ENCODE data around the gene CCR9.

Gene CCR9

DNA sequence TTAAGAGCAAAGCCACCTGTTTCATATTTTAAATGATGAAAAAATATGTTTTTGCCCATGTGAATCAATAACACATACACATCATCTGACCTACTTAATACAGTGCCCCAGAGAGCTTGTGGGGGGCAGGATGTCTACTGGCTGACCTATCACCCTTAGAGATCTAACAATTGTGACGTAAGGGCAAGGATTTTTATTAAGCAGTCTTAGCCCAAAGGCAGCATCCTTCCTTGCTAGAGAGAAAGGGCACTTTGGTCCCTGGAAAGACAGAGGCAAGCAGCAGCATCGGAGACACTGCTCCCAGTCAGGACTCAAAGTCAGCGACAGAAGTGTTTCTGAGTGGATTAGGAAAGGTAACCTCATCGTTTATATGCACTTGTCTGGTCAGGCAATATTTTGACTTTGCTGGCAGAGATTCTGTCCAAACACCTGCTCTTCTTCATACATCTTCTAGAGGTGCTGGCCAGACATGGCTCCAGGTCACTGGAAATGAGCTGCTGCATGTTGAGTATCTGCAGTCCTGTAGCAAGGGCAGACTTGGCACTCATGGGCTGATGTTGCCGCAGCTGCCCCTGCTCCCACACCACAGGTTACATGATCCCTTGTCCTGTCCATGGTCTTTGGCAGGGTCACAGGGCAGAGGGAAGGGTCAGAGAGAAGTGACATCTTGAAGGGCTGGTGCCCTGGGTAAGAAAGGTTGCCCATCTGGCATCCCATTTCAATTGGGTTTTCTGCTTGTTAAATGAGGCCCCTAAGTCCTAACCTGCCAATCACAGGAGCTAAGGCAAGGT, 58.7 kb downstream of the CCR9 start:
- DNase-seq (ENCODE audit: low read depth), result no peak
- in situ Hi-C loops (cut with HindIII; ENCODE audit: low sequenced_read_pairs), result loop anchor here (25.0 kb wide), 1 partner anchor 142 kb away; no protein-coding TSS in a partner anchor
- no peak overlapping the region for H3K4me3 ChIP-seq (ENCODE audit: low read depth, low read length)
- TF ChIP-seq, protein P1, sequence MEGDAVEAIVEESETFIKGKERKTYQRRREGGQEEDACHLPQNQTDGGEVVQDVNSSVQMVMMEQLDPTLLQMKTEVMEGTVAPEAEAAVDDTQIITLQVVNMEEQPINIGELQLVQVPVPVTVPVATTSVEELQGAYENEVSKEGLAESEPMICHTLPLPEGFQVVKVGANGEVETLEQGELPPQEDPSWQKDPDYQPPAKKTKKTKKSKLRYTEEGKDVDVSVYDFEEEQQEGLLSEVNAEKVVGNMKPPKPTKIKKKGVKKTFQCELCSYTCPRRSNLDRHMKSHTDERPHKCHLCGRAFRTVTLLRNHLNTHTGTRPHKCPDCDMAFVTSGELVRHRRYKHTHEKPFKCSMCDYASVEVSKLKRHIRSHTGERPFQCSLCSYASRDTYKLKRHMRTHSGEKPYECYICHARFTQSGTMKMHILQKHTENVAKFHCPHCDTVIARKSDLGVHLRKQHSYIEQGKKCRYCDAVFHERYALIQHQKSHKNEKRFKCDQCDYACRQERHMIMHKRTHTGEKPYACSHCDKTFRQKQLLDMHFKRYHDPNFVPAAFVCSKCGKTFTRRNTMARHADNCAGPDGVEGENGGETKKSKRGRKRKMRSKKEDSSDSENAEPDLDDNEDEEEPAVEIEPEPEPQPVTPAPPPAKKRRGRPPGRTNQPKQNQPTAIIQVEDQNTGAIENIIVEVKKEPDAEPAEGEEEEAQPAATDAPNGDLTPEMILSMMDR (IDR thresholded peaks at IDR 0.05; ENCODE audit: low read depth, low read length, missing control alignments), result no peak

DNA sequence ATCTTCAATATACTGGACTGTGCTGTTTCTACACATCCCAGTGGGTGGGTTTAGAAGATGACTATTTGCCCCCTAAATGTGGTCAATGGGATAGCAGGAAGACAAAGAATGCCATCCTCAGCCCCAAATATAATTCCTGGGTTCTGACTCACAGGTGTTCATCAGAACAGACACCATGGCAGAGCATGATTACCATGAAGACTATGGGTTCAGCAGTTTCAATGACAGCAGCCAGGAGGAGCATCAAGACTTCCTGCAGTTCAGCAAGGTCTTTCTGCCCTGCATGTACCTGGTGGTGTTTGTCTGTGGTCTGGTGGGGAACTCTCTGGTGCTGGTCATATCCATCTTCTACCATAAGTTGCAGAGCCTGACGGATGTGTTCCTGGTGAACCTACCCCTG, 60.0 kb downstream of the CCR9 start:
- TF ChIP-seq, protein P1 (IDR thresholded peaks at IDR 0.05; ENCODE audit: low read depth, low read length, missing control alignments), result no peak
- DNase-seq (ENCODE audit: low read depth), result no peak
- no peak overlapping the region for H3K4me3 ChIP-seq (ENCODE audit: low read depth, low read length)
- in situ Hi-C loops (cut with HindIII; ENCODE audit: low sequenced_read_pairs), result loop anchor here (25.0 kb wide), 1 partner anchor 141 kb away; no protein-coding TSS in a partner anchor

DNA sequence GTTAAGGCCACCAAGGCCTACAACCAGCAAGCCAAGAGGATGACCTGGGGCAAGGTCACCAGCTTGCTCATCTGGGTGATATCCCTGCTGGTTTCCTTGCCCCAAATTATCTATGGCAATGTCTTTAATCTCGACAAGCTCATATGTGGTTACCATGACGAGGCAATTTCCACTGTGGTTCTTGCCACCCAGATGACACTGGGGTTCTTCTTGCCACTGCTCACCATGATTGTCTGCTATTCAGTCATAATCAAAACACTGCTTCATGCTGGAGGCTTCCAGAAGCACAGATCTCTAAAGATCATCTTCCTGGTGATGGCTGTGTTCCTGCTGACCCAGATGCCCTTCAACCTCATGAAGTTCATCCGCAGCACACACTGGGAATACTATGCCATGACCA, 60.5 kb downstream of the CCR9 start:
- DNase-seq (ENCODE audit: low read depth), result no peak
- TF ChIP-seq, protein P1 (IDR thresholded peaks at IDR 0.05; ENCODE audit: low read depth, low read length, missing control alignments), result no peak
- in situ Hi-C loops (cut with HindIII; ENCODE audit: low sequenced_read_pairs), result loop anchor here (25.0 kb wide), 1 partner anchor 140 kb away; no protein-coding TSS in a partner anchor
- H3K4me3 ChIP-seq (ENCODE audit: low read depth, low read length), result no peak overlapping the region

DNA sequence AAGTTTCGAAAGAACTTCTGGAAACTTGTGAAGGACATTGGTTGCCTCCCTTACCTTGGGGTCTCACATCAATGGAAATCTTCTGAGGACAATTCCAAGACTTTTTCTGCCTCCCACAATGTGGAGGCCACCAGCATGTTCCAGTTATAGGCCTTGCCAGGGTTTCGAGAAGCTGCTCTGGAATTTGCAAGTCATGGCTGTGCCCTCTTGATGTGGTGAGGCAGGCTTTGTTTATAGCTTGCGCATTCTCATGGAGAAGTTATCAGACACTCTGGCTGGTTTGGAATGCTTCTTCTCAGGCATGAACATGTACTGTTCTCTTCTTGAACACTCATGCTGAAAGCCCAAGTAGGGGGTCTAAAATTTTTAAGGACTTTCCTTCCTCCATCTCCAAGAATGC, 61.0 kb downstream of the CCR9 start:
- no peak for DNase-seq (ENCODE audit: low read depth)
- H3K4me3 ChIP-seq (ENCODE audit: low read depth, low read length), result no peak overlapping the region
- in situ Hi-C loops (cut with HindIII; ENCODE audit: low sequenced_read_pairs), result loop anchor here (25.0 kb wide), 1 partner anchor 140 kb away; no protein-coding TSS in a partner anchor
- TF ChIP-seq, protein P1 (IDR thresholded peaks at IDR 0.05; ENCODE audit: low read depth, low read length, missing control alignments), result no peak

DNA sequence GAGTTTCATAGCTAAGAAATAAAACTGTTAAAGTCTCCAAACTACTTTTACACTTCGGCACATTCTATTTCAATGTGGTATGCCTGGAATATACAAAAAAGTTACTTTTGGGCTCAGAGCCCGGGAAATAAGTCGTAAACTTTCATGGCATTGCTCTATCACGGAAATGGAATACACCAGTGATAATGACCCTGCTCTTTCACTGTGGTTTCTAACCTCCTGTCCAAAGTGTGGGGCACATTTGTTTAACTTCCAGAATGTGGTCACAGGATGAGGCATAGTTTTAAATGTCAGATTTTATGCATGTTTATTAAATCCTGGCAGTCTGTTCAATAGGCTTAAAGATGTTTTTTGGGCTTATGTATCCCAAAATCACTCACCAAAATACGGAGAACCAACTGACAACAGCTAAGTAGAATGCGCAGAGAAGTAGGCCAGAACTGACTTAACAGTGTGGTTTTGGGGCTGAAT, 62.0 kb downstream of the CCR9 start:
- H3K4me3 ChIP-seq (ENCODE audit: low read depth, low read length), result no peak overlapping the region
- TF ChIP-seq, protein P1 (IDR thresholded peaks at IDR 0.05; ENCODE audit: low read depth, low read length, missing control alignments), result no peak
- no peak for DNase-seq (ENCODE audit: low read depth)
- in situ Hi-C loops (cut with HindIII; ENCODE audit: low sequenced_read_pairs), result loop anchor here (25.0 kb wide), 1 partner anchor 139 kb away; no protein-coding TSS in a partner anchor

DNA sequence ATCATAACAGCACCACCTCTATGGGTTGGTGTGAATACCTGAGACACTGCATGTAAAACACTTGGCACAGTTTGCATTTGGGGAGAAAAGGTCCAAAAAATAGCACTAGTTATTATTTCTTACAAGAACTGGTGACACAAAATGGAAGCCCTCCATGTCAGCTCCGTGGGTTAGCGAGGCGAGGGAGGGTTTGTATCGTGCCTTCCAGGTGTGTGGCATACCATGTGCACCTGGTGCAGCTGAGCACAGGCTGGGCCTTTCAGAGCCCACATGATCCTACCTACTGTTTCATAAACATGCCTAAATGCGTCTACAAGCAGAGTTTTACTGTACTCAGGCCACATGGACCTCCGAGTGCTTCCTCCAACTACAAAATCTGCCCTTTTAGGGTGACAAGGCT, 62.5 kb downstream of the CCR9 start:
- no peak for DNase-seq (ENCODE audit: low read depth)
- H3K4me3 ChIP-seq (ENCODE audit: low read depth, low read length), result no peak overlapping the region
- in situ Hi-C loops (cut with HindIII; ENCODE audit: low sequenced_read_pairs), result loop anchor here (25.0 kb wide), 1 partner anchor 138 kb away; no protein-coding TSS in a partner anchor
- TF ChIP-seq, protein P1 (IDR thresholded peaks at IDR 0.05; ENCODE audit: low read depth, low read length, missing control alignments), result no peak

All from astrocyte of the cerebellum (primary cell).